GM13977 (cell line): ENCODE data around the gene ADCY10.

Experiments used
- DNase-seq: peaks from one replicate; pipeline ENCODE4 v3.0.0; 2012; ENCODE audit warnings: low spot score
- CTCF ChIP-seq: IDR thresholded peaks from 2 replicates; pipeline ENCODE4 v1.5.1; 2012; ENCODE audit warnings: mild to moderate bottlenecking, control low read depth; ENCODE audit not compliant: insufficient read depth; ENCODE audit errors: extremely low read depth, missing control alignments
- in situ Hi-C: fragments of 300-500 bp; cut with MboI; formaldehyde crosslinking; loops from one replicate; pipeline ENCODE4 v1.12.0; 2022; ENCODE audit warnings: low sequenced_read_pairs, low pct_unique_long_range_greater_than_20kb, mixed read lengths, inconsistent platforms; ENCODE audit not compliant: unreplicated experiment

ADCY10 gene

GRCh38 chr1:167764458-167765330 is 149.2 kb downstream of the ADCY10 start:
- DNase-seq: no peak
- no peak for TF ChIP-seq CTCF

GRCh38 chr1:167763525-167764220 is 150.3 kb downstream of the ADCY10 start:
- no peak for DNase-seq
- in situ Hi-C loops: no loop called here
- TF ChIP-seq CTCF: no peak

More at GRCh38 chr1:167764458-167765330, 149.2 kb downstream of the ADCY10 start:
- in situ Hi-C loops: no loop called here

- TF ChIP-seq CTCF: no peak
- no peak for DNase-seq
- in situ Hi-C loops: no loop called here
Observed at GRCh38 chr1:167762061-167762746, 151.7 kb downstream of the ADCY10 start.

- no peak for DNase-seq
- in situ Hi-C loops: no loop called here
Observed at GRCh38 chr1:167761400-167761799, 152.5 kb downstream of the ADCY10 start.

More at GRCh38 chr1:167761400-167761799, 152.5 kb downstream of the ADCY10 start:
- no peak for TF ChIP-seq CTCF
